ENCODE results near the gene MAP3K14.

DNA sequence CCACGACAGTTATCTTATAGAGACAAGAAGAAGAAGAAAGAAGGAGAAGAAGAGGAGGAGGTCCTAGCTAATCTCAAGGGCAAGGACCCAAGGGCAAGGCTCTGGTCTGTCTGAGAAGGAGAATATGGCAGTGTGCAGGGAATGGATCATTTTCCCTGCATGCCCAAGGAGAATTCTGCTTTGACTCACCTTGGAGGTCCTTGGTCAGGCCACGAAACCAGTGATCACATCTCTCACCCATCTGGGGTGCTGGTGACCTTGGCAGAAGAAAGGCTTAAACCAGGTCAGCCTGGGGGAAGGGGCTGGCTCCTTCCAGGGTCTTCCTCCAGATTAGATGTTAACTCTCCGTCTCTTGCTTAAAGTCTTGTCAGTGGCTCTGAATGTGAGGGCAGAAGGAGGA, 96.7 kb downstream of the MAP3K14 start:
- TF ChIP-seq POLR2A (IDR thresholded peaks at IDR 0.05) (no peak), CTCF (IDR thresholded peaks at IDR 0.05) (no peak)

Measured in thyroid gland (tissue), 4 donors.